B cell (primary cell): ENCODE data around the gene PAPPA. TPM values are rescaled to one million over a fixed set of nuclear protein-coding genes. Genes with fewer than 3 reads are reported as not detected.

Source experiments
- ATAC-seq: fragments of 200-7000 bp; cut with Tn5 transposase; one replicate; pipeline ENCODE4 v1.10.0; 2021; ENCODE audit warnings: low read depth, mild to moderate bottlenecking, moderate number of reproducible peaks, moderate library complexity
- CTCF ChIA-PET: fragments of 350-600 bp; sonication (Branson Sonifier 250); formaldehyde crosslinking; loops from one replicate; lab custom pipeline; 2021; ENCODE audit warnings: antibody characterized with exemption, inconsistent platforms; lab: Charles Lee
- POLR2A ChIA-PET: fragments of 350-600 bp; sonication (Branson Sonifier 250); formaldehyde crosslinking; loops from one replicate; lab custom pipeline; 2021; ENCODE audit warnings: antibody characterized with exemption; lab: Charles Lee
- DNase-seq: peaks from one replicate; pipeline ENCODE4 v3.0.0; 2013
- H2AFZ ChIP-seq: 2 replicates; pipeline ENCODE4 v1.6.1; 2012; ENCODE audit warnings: mild to moderate bottlenecking, low read depth, low read length; ENCODE audit not compliant: insufficient read depth, poor library complexity, severe bottlenecking
- H3K27ac ChIP-seq, 2 donors: 1 replicate in 1 of 2; 2 replicates in 1 of 2; pipeline ENCODE4 v1.5.1; 2012 to 2013; ENCODE audit warnings: low read length in 2 of 2, mild to moderate bottlenecking in 2 of 2, moderate library complexity in 1 of 2
- H3K27me3 ChIP-seq, 4 experiments: fragments of 200-600 bp in 1 of 4; sonication (generic) in 1 of 4; replicated peaks in 1 of 4; 1 replicate in 2 of 4; 2 replicates in 2 of 4; pipeline versions ENCODE4 v1.6.1 to v1.7.0; 2013 to 2016; ENCODE audit warnings: low read length in 3 of 4, mild to moderate bottlenecking in 2 of 4, mixed read lengths in 1 of 4, moderate library complexity in 1 of 4; ENCODE audit not compliant: insufficient read depth in 4 of 4, control insufficient read depth in 3 of 4; ENCODE audit errors: control extremely low read depth in 1 of 4
- H3K36me3 ChIP-seq, 2 experiments: replicated peaks in 1 of 2; 1 replicate in 1 of 2; 2 replicates in 1 of 2; pipeline versions ENCODE4 v1.6.1 to v1.7.1; 2013; ENCODE audit warnings: low read length in 1 of 2; ENCODE audit not compliant: insufficient read depth in 2 of 2, control insufficient read depth in 1 of 2; ENCODE audit errors: control extremely low read depth in 1 of 2, extremely low read depth in 1 of 2
- H3K4me1 ChIP-seq, 2 donors: fragments of 200-600 bp in 1 of 2; sonication (generic) in 1 of 2; 1 replicate in 1 of 2; 2 replicates in 1 of 2; pipeline versions ENCODE4 v1.5.1 to v1.6.1; 2013 to 2017; ENCODE audit warnings: low read length in 2 of 2; ENCODE audit not compliant: control insufficient read depth in 2 of 2, insufficient read depth in 2 of 2
- H3K4me2 ChIP-seq: replicated peaks from 2 replicates; pipeline ENCODE3; 2012; ENCODE audit warnings: mild to moderate bottlenecking, low read depth, low read length; ENCODE audit not compliant: poor library complexity, severe bottlenecking
- H3K4me3 ChIP-seq, 5 experiments: fragments of 200-600 bp in 1 of 5; sonication (generic) in 1 of 5; 1 replicate in 3 of 5; 2 replicates in 2 of 5; pipeline versions ENCODE4 v1.5.1 to v1.7.0; 2011 to 2016; ENCODE audit warnings: low read length in 4 of 5, mild to moderate bottlenecking in 4 of 5, low read depth in 2 of 5, control low read depth in 1 of 5, moderate library complexity in 1 of 5; ENCODE audit not compliant: insufficient read depth in 1 of 5; ENCODE audit errors: control extremely low read depth in 1 of 5, extremely low read depth in 1 of 5
- H3K79me2 ChIP-seq: fragments of 200-600 bp; sonication (generic); one replicate; pipeline ENCODE4 v1.6.0; 2016; ENCODE audit warnings: low read length; ENCODE audit not compliant: control insufficient read depth, insufficient read depth
- H3K9ac ChIP-seq: fragments of 200-600 bp; sonication (generic); 2 replicates; pipeline ENCODE4 v1.6.1; 2017; ENCODE audit warnings: mild to moderate bottlenecking, low read length, moderate library complexity
- H3K9me3 ChIP-seq, 3 donors: one replicate each; pipeline versions ENCODE4 v1.6.1 to v1.7.1; 2013; ENCODE audit warnings: low read length in 2 of 3; ENCODE audit not compliant: control insufficient read depth in 2 of 3, insufficient read depth in 1 of 3; ENCODE audit errors: control extremely low read depth in 1 of 3
- H4K20me1 ChIP-seq: 2 replicates; pipeline ENCODE4 v1.6.0; 2012; ENCODE audit warnings: mild to moderate bottlenecking, low read length; ENCODE audit not compliant: insufficient read depth, control insufficient read depth, poor library complexity, severe bottlenecking
- H3K27ac Mint-ChIP-seq: one replicate; pipeline ENCODE4 v1.8.0; 2021; ENCODE audit warnings: mixed read lengths
- H3K27me3 Mint-ChIP-seq: one replicate; pipeline ENCODE4 v1.8.0; 2021; ENCODE audit warnings: mixed read lengths
- H3K4me1 Mint-ChIP-seq: one replicate; pipeline ENCODE4 v1.8.0; 2021; ENCODE audit warnings: mixed read lengths
- H3K4me3 Mint-ChIP-seq: one replicate; pipeline ENCODE4 v1.8.0; 2021; ENCODE audit warnings: mixed read lengths
- H3K9me3 Mint-ChIP-seq: one replicate; pipeline ENCODE4 v1.8.0; 2022; ENCODE audit warnings: mixed read lengths; ENCODE audit not compliant: insufficient read depth
- EZH2 ChIP-seq: IDR thresholded peaks from 2 replicates; pipeline ENCODE4 v1.6.1; 2012; ENCODE audit warnings: borderline replicate concordance, low read depth, mild to moderate bottlenecking, moderate library complexity, low read length; ENCODE audit not compliant: insufficient read depth, poor library complexity, severe bottlenecking
- WGBS: methylation state at CpG from one replicate; pipeline ENCODE4 v1.1.5; 2013; ENCODE audit warnings: missing lambda C conversion rate; ENCODE audit not compliant: insufficient coverage; 5-methylcytosine and 5-hydroxymethylcytosine counted together
- intact Hi-C: fragments of 100-400 bp; cut with micrococcal nuclease; formaldehyde crosslinking; loops from one replicate; pipeline ENCODE4 v1.10.0; 2022
- polyA plus RNA-seq: library from polyadenylated mRNA; depleted of rRNA; stranded (reverse); fragments of >200 nt; gene quantifications from 2 replicates; pipeline ENCODE4 v1.2.3, GENCODE V29; 2012
- total RNA-seq, 2 donors: library from RNA; stranded (reverse); fragments of 120-200 nt in 1 of 2; gene quantifications; 1 replicate in 1 of 2; 2 replicates in 1 of 2; pipeline versions ENCODE4 v1.2.3 to v1.2.4, GENCODE V29; 2013 to 2022
- TF ChIP-seq, protein P1 (sequence below): fragments of 200-600 bp; IDR thresholded peaks from one replicate; pipeline ENCODE4 v1.8.0; 2022; ENCODE audit warnings: antibody characterized with exemption, mild to moderate bottlenecking

Gene PAPPA
- total and polyA plus RNA-seq, 2 donors (not counting 1 experiment from before 2014, with no cell fraction given), result not detected

- H3K9me3 ChIP-seq, result peaks cover 0 to 5% (median 0%) of the 10 kb centered on the region in 3 donors
- intact Hi-C loops, result no loop called here
- H3K27ac ChIP-seq, result no peak overlapping the region
- no peak overlapping the region for H3K9ac ChIP-seq
- H3K4me3 ChIP-seq, result no peak overlapping the region
- H3K4me3 Mint-ChIP-seq, result no peak overlapping the region
- H3K27me3 Mint-ChIP-seq, result peaks cover 57% of the 10 kb centered on the region
- no peaks in the 10 kb centered on the region for H3K36me3 ChIP-seq
- DNase-seq (no peak), ATAC-seq (no peak)
- no CpG with 5 or more reads among the region's 4 CpGs for WGBS
- H3K27ac Mint-ChIP-seq, result no peak overlapping the region
- H3K4me1 ChIP-seq, result no peaks in the 10 kb centered on the region
- peaks cover 0 to 17% (median 11%) of the 10 kb centered on the region in 4 experiments for H3K27me3 ChIP-seq
- peaks cover 7% of the 10 kb centered on the region for H3K4me1 Mint-ChIP-seq
- no peak overlapping the region for H2AFZ ChIP-seq
- no peaks in the 10 kb centered on the region for H4K20me1 ChIP-seq
- no peaks in the 10 kb centered on the region for H3K79me2 ChIP-seq
- H3K4me2 ChIP-seq, result no peak overlapping the region
- no peaks in the 10 kb centered on the region for H3K9me3 Mint-ChIP-seq
- CTCF ChIA-PET, result no interaction called here
- TF ChIP-seq, protein P1, sequence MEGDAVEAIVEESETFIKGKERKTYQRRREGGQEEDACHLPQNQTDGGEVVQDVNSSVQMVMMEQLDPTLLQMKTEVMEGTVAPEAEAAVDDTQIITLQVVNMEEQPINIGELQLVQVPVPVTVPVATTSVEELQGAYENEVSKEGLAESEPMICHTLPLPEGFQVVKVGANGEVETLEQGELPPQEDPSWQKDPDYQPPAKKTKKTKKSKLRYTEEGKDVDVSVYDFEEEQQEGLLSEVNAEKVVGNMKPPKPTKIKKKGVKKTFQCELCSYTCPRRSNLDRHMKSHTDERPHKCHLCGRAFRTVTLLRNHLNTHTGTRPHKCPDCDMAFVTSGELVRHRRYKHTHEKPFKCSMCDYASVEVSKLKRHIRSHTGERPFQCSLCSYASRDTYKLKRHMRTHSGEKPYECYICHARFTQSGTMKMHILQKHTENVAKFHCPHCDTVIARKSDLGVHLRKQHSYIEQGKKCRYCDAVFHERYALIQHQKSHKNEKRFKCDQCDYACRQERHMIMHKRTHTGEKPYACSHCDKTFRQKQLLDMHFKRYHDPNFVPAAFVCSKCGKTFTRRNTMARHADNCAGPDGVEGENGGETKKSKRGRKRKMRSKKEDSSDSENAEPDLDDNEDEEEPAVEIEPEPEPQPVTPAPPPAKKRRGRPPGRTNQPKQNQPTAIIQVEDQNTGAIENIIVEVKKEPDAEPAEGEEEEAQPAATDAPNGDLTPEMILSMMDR, result no peak
- TF ChIP-seq EZH2, result no peak
- POLR2A ChIA-PET, result no interaction called here
Observed at GRCh38 chr9:116151199-116151598, 2.4 kb upstream of the PAPPA start.

DNA sequence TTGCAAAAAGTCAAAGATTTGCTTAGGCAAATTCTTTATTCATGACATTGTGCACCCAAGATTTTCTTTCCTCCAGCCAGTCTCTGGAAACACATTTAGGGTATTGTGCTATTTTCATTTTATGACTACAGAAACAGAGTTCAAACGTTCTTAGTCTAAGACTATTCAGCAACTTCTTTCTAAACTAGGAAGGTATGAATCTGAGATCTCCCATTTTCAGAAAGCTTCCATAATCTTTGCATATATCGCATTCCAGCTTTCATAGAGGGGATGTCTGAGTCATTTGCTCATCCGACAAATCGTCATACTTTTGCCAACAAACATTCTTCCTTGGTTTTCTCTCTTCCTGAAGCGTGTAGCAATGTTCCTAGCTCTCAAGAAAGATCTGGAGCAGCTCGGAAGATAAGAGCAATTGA is 1.6 kb upstream of the PAPPA start:
- Histone ChIP-seq H4K20me1 (no peaks in the 10 kb centered on the region), H3K4me3 (no peak overlapping the region), H3K9me3 (peaks cover 0 to 5% (median 0%) of the 10 kb centered on the region in 3 donors), H2AFZ (no peak overlapping the region), H3K36me3 (no peaks in the 10 kb centered on the region), H3K4me1 (no peaks in the 10 kb centered on the region), H3K4me2 (no peak overlapping the region), H3K27me3 (peaks cover 0 to 22% (median 11%) of the 10 kb centered on the region in 4 experiments), H3K9ac (no peak overlapping the region), H3K79me2 (no peaks in the 10 kb centered on the region), H3K27ac (no peak overlapping the region)
- intact Hi-C loops, result no loop called here
- ChIA-PET CTCF (no interaction called here), POLR2A (no interaction called here)
- Mint-ChIP-seq H3K9me3 (no peaks in the 10 kb centered on the region), H3K4me3 (no peak overlapping the region), H3K27me3 (peaks cover 60% of the 10 kb centered on the region), H3K4me1 (peaks cover 7% of the 10 kb centered on the region), H3K27ac (no peak overlapping the region)
- no peak for DNase-seq
- no peak for ATAC-seq
- WGBS, result no CpG with 5 or more reads among the region's 6 CpGs
- TF ChIP-seq EZH2, result no peak
- TF ChIP-seq, protein P1, result no peak
